D341Med (cell line): ENCODE measurements around the gene SPON2.

Experiments used
- DNase-seq: peaks from one replicate; pipeline ENCODE4 v3.0.0; 2012; ENCODE audit warnings: low spot score

Gene SPON2

GRCh38 chr4:1172971-1173757 lies 781 bp upstream of the SPON2 start:
- DNase-seq: no peak

- DNase-seq: no peak
Observed at GRCh38 chr4:1171311-1172227, 814 bp downstream of the SPON2 start.

GRCh38 chr4:1170976-1171310 lies 1.4 kb downstream of the SPON2 start:
- no peak for DNase-seq

GRCh38 chr4:1170156-1170975 lies 2.0 kb downstream of the SPON2 start:
- DNase-seq: no peak

- no peak for DNase-seq
Observed at GRCh38 chr4:1169691-1170096, 2.7 kb downstream of the SPON2 start.

- DNase-seq: no peak
Observed at GRCh38 chr4:1169171-1169671, 3.2 kb downstream of the SPON2 start.

GRCh38 chr4:1168191-1169101 lies 3.9 kb downstream of the SPON2 start:
- no peak for DNase-seq

GRCh38 chr4:1167244-1167949 lies 5.0 kb downstream of the SPON2 start:
- DNase-seq: peak; percentile 91

GRCh38 chr4:1166509-1167243 lies 5.7 kb downstream of the SPON2 start:
- peak; percentile 36 for DNase-seq

GRCh38 chr4:1164956-1165545 lies 7.3 kb downstream of the SPON2 start:
- no peak for DNase-seq

GRCh38 chr4:1164444-1164843 lies 7.9 kb downstream of the SPON2 start:
- DNase-seq: no peak

GRCh38 chr4:1164040-1164439 lies 8.3 kb downstream of the SPON2 start:
- no peak for DNase-seq

GRCh38 chr4:1160351-1160750 lies 12.0 kb downstream of the SPON2 start:
- no peak for DNase-seq

- no peak for DNase-seq
Observed at GRCh38 chr4:1156069-1156468, 16.3 kb downstream of the SPON2 start.

GRCh38 chr4:1155314-1155713 lies 17.1 kb downstream of the SPON2 start:
- no peak for DNase-seq

- DNase-seq: no peak
Observed at GRCh38 chr4:1154523-1155182, 17.7 kb downstream of the SPON2 start.

GRCh38 chr4:1154126-1154522 lies 18.3 kb downstream of the SPON2 start:
- no peak for DNase-seq

- no peak for DNase-seq
Observed at GRCh38 chr4:1153567-1154090, 18.8 kb downstream of the SPON2 start.

- no peak for DNase-seq
Observed at GRCh38 chr4:1152290-1152689, 20.1 kb downstream of the SPON2 start.
